Measurements from ENCODE around the gene SBK3. TPM values are rescaled to one million over a fixed set of nuclear protein-coding genes. Genes with fewer than 3 reads are reported as not detected.
"Not testable (repeated sequence)": the region's sequence is repeated elsewhere in the genome, so short reads cannot be mapped to it uniquely, and the experiment has no call there.

Gene SBK3
- total RNA-seq, 1 experiment from 2014 or later, result 0.87 TPM

GRCh38 chr19:55498246-55498840 is 47.0 kb downstream of the SBK3 start:
- Histone ChIP-seq H3K4me1 (peaks cover 28% of the 10 kb centered on the region), H3K9me3 (replicated peaks) (no peaks in the 10 kb centered on the region), H3K36me3 (no peaks in the 10 kb centered on the region), H3K27ac (no peak overlapping the region), H3K27me3 (no peaks in the 10 kb centered on the region), H3K4me3 (no peak overlapping the region)
- DNase-seq, result peak in 1 of 2 experiments; percentile 61

GRCh38 chr19:55497763-55498162 is 47.6 kb downstream of the SBK3 start:
- Histone ChIP-seq H3K4me1 (peaks cover 23% of the 10 kb centered on the region), H3K36me3 (no peaks in the 10 kb centered on the region), H3K9me3 (replicated peaks) (no peaks in the 10 kb centered on the region), H3K27me3 (no peaks in the 10 kb centered on the region), H3K27ac (no peak overlapping the region), H3K4me3 (no peak overlapping the region)
- no peak for DNase-seq

GRCh38 chr19:55496820-55497219 is 48.5 kb downstream of the SBK3 start:
- H3K27ac ChIP-seq; H3K9me3 ChIP-seq (replicated peaks); H3K4me3 ChIP-seq; H3K27me3 ChIP-seq; H3K36me3 ChIP-seq; DNase-seq: not testable (repeated sequence)
- H3K4me1 ChIP-seq, result peaks cover 29% of the 10 kb centered on the region

- no peak overlapping the region for H3K27ac ChIP-seq
Measured at GRCh38 chr19:55495646-55496349, 49.5 kb downstream of the SBK3 start.

GRCh38 chr19:55494172-55494761 is 51.1 kb downstream of the SBK3 start:
- no peaks in the 10 kb centered on the region for H3K36me3 ChIP-seq
- H3K9me3 ChIP-seq (replicated peaks), result no peaks in the 10 kb centered on the region
- DNase-seq, result no peak
- H3K27ac ChIP-seq, result no peak overlapping the region
- H3K27me3 ChIP-seq, result no peaks in the 10 kb centered on the region
- peak overlapping the region; percentile 28 for H3K4me3 ChIP-seq
- peaks cover 33% of the 10 kb centered on the region for H3K4me1 ChIP-seq

More at GRCh38 chr19:55495646-55496349, 49.5 kb downstream of the SBK3 start:
- Histone ChIP-seq H3K9me3 (replicated peaks) (no peaks in the 10 kb centered on the region), H3K4me1 (peaks cover 29% of the 10 kb centered on the region), H3K4me3 (no peak overlapping the region), H3K36me3 (no peaks in the 10 kb centered on the region), H3K27me3 (no peaks in the 10 kb centered on the region)
- DNase-seq, result peak; percentile 75 to 82

DNA sequence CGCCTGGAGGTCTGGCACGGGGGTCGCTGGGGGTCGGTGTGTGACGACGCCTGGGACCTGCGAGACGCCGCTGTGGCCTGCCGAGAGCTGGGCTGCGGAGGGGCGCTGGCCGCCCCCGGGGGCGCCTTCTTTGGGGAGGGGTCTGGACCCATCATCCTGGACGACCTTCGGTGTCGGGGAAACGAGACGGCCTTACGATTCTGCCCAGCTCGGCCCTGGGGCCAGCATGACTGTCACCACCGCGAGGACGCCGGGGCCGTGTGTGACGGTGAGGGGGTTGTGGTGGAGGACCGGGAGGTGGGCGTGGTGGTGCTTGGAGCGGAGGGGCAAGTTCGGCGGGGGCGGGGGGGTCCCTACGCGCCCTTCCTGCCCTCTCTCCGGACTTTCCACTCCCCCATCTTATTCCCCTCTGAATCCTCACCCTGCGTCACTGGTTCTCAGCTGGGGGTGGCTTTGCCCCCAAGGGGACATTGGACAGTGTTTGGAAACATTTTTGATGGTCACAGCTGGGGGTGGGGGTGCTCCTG is 51.6 kb downstream of the SBK3 start:
- no peak overlapping the region for H3K4me3 ChIP-seq
- H3K27me3 ChIP-seq, result no peaks in the 10 kb centered on the region
- no peaks in the 10 kb centered on the region for H3K36me3 ChIP-seq
- no peaks in the 10 kb centered on the region for H3K9me3 ChIP-seq (replicated peaks)
- peaks cover 32% of the 10 kb centered on the region for H3K4me1 ChIP-seq
- no peak for DNase-seq
- no peak overlapping the region for H3K27ac ChIP-seq

DNA sequence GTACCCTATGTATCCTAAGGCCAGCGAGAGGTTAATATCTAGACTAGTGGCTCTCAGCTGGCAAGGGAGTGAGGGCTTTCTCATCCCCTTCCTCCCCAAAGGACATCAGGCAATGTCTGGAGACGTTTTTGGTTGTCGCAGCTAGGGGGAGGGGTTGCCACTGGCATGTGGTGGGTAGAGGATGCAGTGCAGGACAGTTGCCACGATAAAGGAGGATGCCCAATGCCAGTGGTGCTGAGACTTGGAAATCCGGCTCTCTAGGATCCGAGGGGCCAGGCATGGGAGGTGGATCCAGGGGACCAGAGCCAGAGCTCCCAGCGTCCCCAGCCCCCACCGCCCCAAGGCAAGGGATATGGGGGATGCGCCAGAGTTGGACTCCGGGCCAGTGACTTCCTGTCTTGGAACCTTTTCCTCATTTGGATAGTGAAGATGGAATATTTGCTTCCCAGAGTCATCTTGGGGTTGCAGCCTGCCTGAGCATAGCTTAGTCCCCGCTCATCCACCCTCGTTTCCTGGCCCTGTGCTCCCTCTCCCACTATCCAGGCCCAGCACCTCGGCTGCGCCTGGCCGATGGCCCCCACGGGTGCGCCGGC is 52.2 kb downstream of the SBK3 start:
- no peak overlapping the region for H3K27ac ChIP-seq
- H3K36me3 ChIP-seq, result no peaks in the 10 kb centered on the region
- H3K9me3 ChIP-seq (replicated peaks), result no peaks in the 10 kb centered on the region
- no peak for DNase-seq
- peaks cover 29% of the 10 kb centered on the region for H3K4me1 ChIP-seq
- H3K27me3 ChIP-seq, result no peaks in the 10 kb centered on the region
- H3K4me3 ChIP-seq, result no peak overlapping the region

- H3K27me3 ChIP-seq, result no peaks in the 10 kb centered on the region
- H3K27ac ChIP-seq, result no peak overlapping the region
- H3K36me3 ChIP-seq, result no peaks in the 10 kb centered on the region
- H3K9me3 ChIP-seq (replicated peaks), result no peaks in the 10 kb centered on the region
- peaks cover 34% of the 10 kb centered on the region for H3K4me1 ChIP-seq
- no peak overlapping the region for H3K4me3 ChIP-seq
- DNase-seq, result peak in 1 of 2 experiments; percentile 50
Measured at GRCh38 chr19:55492362-55492944, 52.9 kb downstream of the SBK3 start.

DNA sequence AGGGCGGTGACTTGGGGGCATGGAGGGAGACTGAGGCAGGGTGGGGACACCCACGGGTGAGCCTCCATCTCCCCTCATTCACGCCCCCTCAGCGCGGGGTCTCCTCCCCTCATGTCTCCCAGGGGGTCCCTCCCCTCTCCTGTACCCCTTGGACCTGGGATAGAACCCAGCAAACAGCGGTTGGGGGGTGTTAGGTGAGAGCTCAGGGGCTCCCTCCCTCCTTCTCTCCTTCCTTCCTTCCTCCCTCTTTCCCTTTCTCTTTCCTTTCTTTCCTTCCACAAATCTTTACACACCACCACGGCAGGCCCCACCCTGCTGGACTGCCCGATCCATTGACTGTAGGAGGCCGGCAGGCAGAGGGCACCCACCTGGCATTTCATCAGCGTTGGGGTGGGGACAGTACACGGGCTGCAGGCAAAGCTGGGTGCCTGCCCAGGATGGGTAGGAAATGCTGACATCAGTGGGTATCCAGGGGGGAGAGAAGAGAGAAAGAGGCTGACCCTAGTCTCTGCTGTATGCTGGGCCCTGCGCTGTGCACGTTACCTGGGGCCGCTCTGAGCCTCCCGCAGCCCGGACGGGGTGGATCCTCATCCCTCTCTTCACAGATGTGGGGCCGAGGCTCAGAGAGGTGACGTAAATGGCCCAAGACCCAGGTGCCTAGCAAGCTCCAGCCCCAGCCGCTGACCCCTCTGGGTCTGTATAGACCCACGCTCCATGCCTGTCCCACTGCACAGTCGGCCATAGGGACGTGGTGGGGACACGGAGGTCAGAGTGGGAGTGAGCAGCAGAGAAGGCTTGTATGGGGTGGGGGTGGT is 53.6 kb downstream of the SBK3 start:
- no peak for DNase-seq
- H3K9me3 ChIP-seq (replicated peaks), result no peaks in the 10 kb centered on the region
- peaks cover 38% of the 10 kb centered on the region for H3K4me1 ChIP-seq
- no peak overlapping the region for H3K4me3 ChIP-seq
- H3K27me3 ChIP-seq, result no peaks in the 10 kb centered on the region
- H3K27ac ChIP-seq, result no peak overlapping the region
- no peaks in the 10 kb centered on the region for H3K36me3 ChIP-seq

Other genes starting within 250 kb of the SBK3 start
- not detected in 2 replicates for gene TMEM150B, start 220.2 kb downstream of the SBK3 start, total RNA-seq (2014; rRNA removed; shearing (Covaris generic))
- 21.2 and 21.6 TPM in 2 replicates for gene KMT5C, start 205.7 kb downstream of the SBK3 start, total RNA-seq (2014; rRNA removed; shearing (Covaris generic))
- gene COX6B2, start 190.8 kb downstream of the SBK3 start, total RNA-seq (2014; rRNA removed; shearing (Covaris generic)), result 0.45 TPM in 1 of 2 replicates, not detected in the other
- not detected in 2 replicates for gene GARIN5B, start 182.3 kb downstream of the SBK3 start, total RNA-seq (2014; rRNA removed; shearing (Covaris generic))
- gene IL11, start 175.1 kb downstream of the SBK3 start, total RNA-seq (2014; rRNA removed; shearing (Covaris generic)), result 16.7 and 17.8 TPM in 2 replicates
- not detected in 2 replicates for gene TMEM190, start 168.7 kb downstream of the SBK3 start, total RNA-seq (2014; rRNA removed; shearing (Covaris generic))
- 0.14 and 0.25 TPM in 2 replicates for gene TMEM238, start 161.3 kb downstream of the SBK3 start, total RNA-seq (2014; rRNA removed; shearing (Covaris generic))
- 612 and 617 TPM in 2 replicates for gene RPL28, start 159.6 kb downstream of the SBK3 start, total RNA-seq (2014; rRNA removed; shearing (Covaris generic))
- gene UBE2S, start 137.8 kb downstream of the SBK3 start, total RNA-seq (2014; rRNA removed; shearing (Covaris generic)), result 509 and 566 TPM in 2 replicates
- gene SHISA7, start 102.2 kb downstream of the SBK3 start, total RNA-seq (2014; rRNA removed; shearing (Covaris generic)), result not detected in 2 replicates
- gene ISOC2, start 83.9 kb downstream of the SBK3 start, total RNA-seq (2014; rRNA removed; shearing (Covaris generic)), result 63.2 and 70.8 TPM in 2 replicates
- not detected in 2 replicates for gene C19orf85, start 80.8 kb downstream of the SBK3 start, total RNA-seq (2014; rRNA removed; shearing (Covaris generic))
- 2.9 and 3.6 TPM in 2 replicates for gene ZNF628, start 68.9 kb downstream of the SBK3 start, total RNA-seq (2014; rRNA removed; shearing (Covaris generic))
- gene NAT14, start 60.4 kb downstream of the SBK3 start, total RNA-seq (2014; rRNA removed; shearing (Covaris generic)), result 22.1 and 25.9 TPM in 2 replicates
- 3.1 and 3.8 TPM in 2 replicates for gene SSC5D, start 57.1 kb downstream of the SBK3 start, total RNA-seq (2014; rRNA removed; shearing (Covaris generic))
- 6.8 and 6.9 TPM in 2 replicates for gene SBK2, start 8.4 kb downstream of the SBK3 start, total RNA-seq (2014; rRNA removed; shearing (Covaris generic))
- 5.4 and 7.5 TPM in 2 replicates for gene ZNF579, start 35.3 kb upstream of the SBK3 start, total RNA-seq (2014; rRNA removed; shearing (Covaris generic))
- gene FIZ1, start 54.0 kb upstream of the SBK3 start, total RNA-seq (2014; rRNA removed; shearing (Covaris generic)), result 7.9 and 10.3 TPM in 2 replicates
- 2.7 and 3.2 TPM in 2 replicates for gene ZNF524, start 54.7 kb upstream of the SBK3 start, total RNA-seq (2014; rRNA removed; shearing (Covaris generic))
- 1.7 and 2.0 TPM in 2 replicates for gene ZNF865, start 60.1 kb upstream of the SBK3 start, total RNA-seq (2014; rRNA removed; shearing (Covaris generic))
- gene ZNF784, start 79.0 kb upstream of the SBK3 start, total RNA-seq (2014; rRNA removed; shearing (Covaris generic)), result 2.7 and 3.1 TPM in 2 replicates
- 7.9 and 8.0 TPM in 2 replicates for gene ZNF580, start 95.5 kb upstream of the SBK3 start, total RNA-seq (2014; rRNA removed; shearing (Covaris generic))
- gene ZNF581, start 98.1 kb upstream of the SBK3 start, total RNA-seq (2014; rRNA removed; shearing (Covaris generic)), result 17.9 and 18.7 TPM in 2 replicates
- 9.7 and 10.8 TPM in 2 replicates for gene CCDC106, start 102.7 kb upstream of the SBK3 start, total RNA-seq (2014; rRNA removed; shearing (Covaris generic))
- gene U2AF2, start 109.5 kb upstream of the SBK3 start, total RNA-seq (2014; rRNA removed; shearing (Covaris generic)), result 131 and 136 TPM in 2 replicates
- 45.6 and 59.8 TPM in 2 replicates for gene EPN1, start 129.7 kb upstream of the SBK3 start, total RNA-seq (2014; rRNA removed; shearing (Covaris generic))
- gene NLRP9, start 192.9 kb upstream of the SBK3 start, total RNA-seq (2014; rRNA removed; shearing (Covaris generic)), result 0.02 TPM in 1 of 2 replicates, not detected in the other
- 1.1 TPM in 2 replicates for gene RFPL4A, start 213.6 kb upstream of the SBK3 start, total RNA-seq (2014; rRNA removed; shearing (Covaris generic))
- gene RFPL4AL1, start 223.6 kb upstream of the SBK3 start, total RNA-seq (2014; rRNA removed; shearing (Covaris generic)), result 0.61 and 1.1 TPM in 2 replicates